Muscle layer of duodenum (tissue), 2 donors: ENCODE data around the gene SBNO1.
"Not testable (repeated sequence)": the region's sequence is repeated elsewhere in the genome, so short reads cannot be mapped to it uniquely, and the experiment has no call there.

Experiments
- H3K27ac ChIP-seq: one replicate; pipeline ENCODE4 v1.7.0; 2013; ENCODE audit warnings: mild to moderate bottlenecking, low read length
- H3K27me3 ChIP-seq: one replicate; pipeline ENCODE4 v1.7.0; 2013; ENCODE audit warnings: low read depth, mild to moderate bottlenecking, control low read depth, low read length
- H3K36me3 ChIP-seq, 2 donors: one replicate each; pipeline ENCODE4 v1.7.0; 2013; ENCODE audit warnings: low read length in 2 of 2, control low read depth in 1 of 2, mild to moderate bottlenecking in 1 of 2; ENCODE audit not compliant: insufficient read depth in 2 of 2, control insufficient read depth in 1 of 2
- H3K4me1 ChIP-seq, 2 donors: one replicate each; pipeline ENCODE4 v1.7.0; 2013; ENCODE audit warnings: low read length in 2 of 2, mild to moderate bottlenecking in 2 of 2, control low read depth in 1 of 2, moderate library complexity in 1 of 2; ENCODE audit not compliant: insufficient read depth in 2 of 2, control insufficient read depth in 1 of 2
- H3K4me3 ChIP-seq, 2 donors: one replicate each; pipeline ENCODE4 v1.7.0; 2013; ENCODE audit warnings: low read length in 2 of 2, low read depth in 1 of 2, mild to moderate bottlenecking in 1 of 2
- H3K9me3 ChIP-seq, 2 donors: one replicate each; pipeline ENCODE4 v1.7.0; 2013; ENCODE audit warnings: low read length in 2 of 2, control low read depth in 1 of 2, mild to moderate bottlenecking in 1 of 2; ENCODE audit not compliant: control insufficient read depth in 1 of 2
- donor health status: healthy.

SBNO1 gene

GRCh38 chr12:123387508-123388176 lies 23.0 kb upstream of the SBNO1 start:
- Histone ChIP-seq H3K9me3 (no peaks in the 10 kb centered on the region), H3K27ac (peak overlapping the region; percentile 83), H3K4me3 (peak overlapping the region; percentile 71 to 83), H3K4me1 (peaks cover 13 to 44% of the 10 kb centered on the region in 2 donors), H3K27me3 (no peaks in the 10 kb centered on the region), H3K36me3 (peaks cover 9 to 14% of the 10 kb centered on the region in 2 donors)

- H3K4me3 ChIP-seq, H3K27ac ChIP-seq, H3K9me3 ChIP-seq, H3K36me3 ChIP-seq, H3K27me3 ChIP-seq: not testable (repeated sequence)
- peaks cover 10 to 23% of the 10 kb centered on the region in 2 donors for H3K4me1 ChIP-seq
Measured at GRCh38 chr12:123385536-123385935, 20.9 kb upstream of the SBNO1 start.

- Histone ChIP-seq H3K4me3 (peak overlapping the region; percentile 75 to 89), H3K9me3 (no peaks in the 10 kb centered on the region), H3K36me3 (no peaks in the 10 kb centered on the region), H3K27me3 (no peaks in the 10 kb centered on the region), H3K4me1 (peaks cover 10 to 17% of the 10 kb centered on the region in 2 donors), H3K27ac (no peak overlapping the region)
Measured at GRCh38 chr12:123384994-123385376, 20.3 kb upstream of the SBNO1 start.

- peaks cover 10 to 15% of the 10 kb centered on the region in 2 donors for H3K4me1 ChIP-seq
- H3K27me3 ChIP-seq, result no peaks in the 10 kb centered on the region
- H3K9me3 ChIP-seq, result no peaks in the 10 kb centered on the region
- peak overlapping the region; percentile 75 to 89 for H3K4me3 ChIP-seq
- peak overlapping the region; percentile 39 for H3K27ac ChIP-seq
- no peaks in the 10 kb centered on the region for H3K36me3 ChIP-seq
Measured at GRCh38 chr12:123384318-123384993, 19.8 kb upstream of the SBNO1 start.

- no peak overlapping the region for H3K27ac ChIP-seq
- H3K36me3 ChIP-seq, result no peaks in the 10 kb centered on the region
- H3K4me3 ChIP-seq, result no peak overlapping the region
- H3K9me3 ChIP-seq, result no peaks in the 10 kb centered on the region
- H3K4me1 ChIP-seq, result peaks cover 3 to 9% of the 10 kb centered on the region in 2 donors
- no peaks in the 10 kb centered on the region for H3K27me3 ChIP-seq
Measured at GRCh38 chr12:123382684-123383083, 18.0 kb upstream of the SBNO1 start.

GRCh38 chr12:123379391-123379790 lies 14.7 kb upstream of the SBNO1 start:
- Histone ChIP-seq H3K36me3 (no peaks in the 10 kb centered on the region), H3K9me3 (no peaks in the 10 kb centered on the region), H3K4me1 (no peaks in the 10 kb centered on the region), H3K27ac (no peak overlapping the region), H3K27me3 (no peaks in the 10 kb centered on the region), H3K4me3 (no peak overlapping the region)

GRCh38 chr12:123372415-123372814 lies 7.8 kb upstream of the SBNO1 start:
- not testable (repeated sequence) for H3K27me3 ChIP-seq, H3K4me1 ChIP-seq, H3K27ac ChIP-seq, H3K9me3 ChIP-seq, H3K36me3 ChIP-seq, H3K4me3 ChIP-seq

- not testable (repeated sequence) for H3K9me3 ChIP-seq, H3K27me3 ChIP-seq, H3K36me3 ChIP-seq, H3K4me3 ChIP-seq, H3K4me1 ChIP-seq, H3K27ac ChIP-seq
Measured at GRCh38 chr12:123371667-123372368, 7.2 kb upstream of the SBNO1 start.

GRCh38 chr12:123369229-123369628 lies 4.6 kb upstream of the SBNO1 start:
- H3K36me3 ChIP-seq, result no peaks in the 10 kb centered on the region
- no peaks in the 10 kb centered on the region for H3K9me3 ChIP-seq
- H3K4me3 ChIP-seq, result no peak overlapping the region
- peaks cover 0 to 6% of the 10 kb centered on the region in 2 donors for H3K4me1 ChIP-seq
- H3K27ac ChIP-seq, result no peak overlapping the region
- no peaks in the 10 kb centered on the region for H3K27me3 ChIP-seq

- not testable (repeated sequence) for H3K4me3 ChIP-seq, H3K4me1 ChIP-seq, H3K27me3 ChIP-seq, H3K36me3 ChIP-seq, H3K9me3 ChIP-seq, H3K27ac ChIP-seq
Measured at GRCh38 chr12:123368431-123368830, 3.8 kb upstream of the SBNO1 start.

GRCh38 chr12:123367511-123367910 lies 2.9 kb upstream of the SBNO1 start:
- Histone ChIP-seq H3K27me3 (no peaks in the 10 kb centered on the region), H3K9me3 (no peaks in the 10 kb centered on the region), H3K4me3 (no peak overlapping the region), H3K4me1 (peaks cover 0 to 15% of the 10 kb centered on the region in 2 donors), H3K36me3 (no peaks in the 10 kb centered on the region), H3K27ac (no peak overlapping the region)
